ENCODE results near the gene NAGK. TPM values are rescaled to one million over a fixed set of nuclear protein-coding genes. Genes with fewer than 3 reads are reported as not detected.
"Not testable (repeated sequence)": the region's sequence is repeated elsewhere in the genome, so short reads cannot be mapped to it uniquely, and the experiment has no call there.

NAGK gene
- total RNA-seq, 4 donors from 2014 or later, result 33.1 to 182 (median 46.6) TPM

DNA sequence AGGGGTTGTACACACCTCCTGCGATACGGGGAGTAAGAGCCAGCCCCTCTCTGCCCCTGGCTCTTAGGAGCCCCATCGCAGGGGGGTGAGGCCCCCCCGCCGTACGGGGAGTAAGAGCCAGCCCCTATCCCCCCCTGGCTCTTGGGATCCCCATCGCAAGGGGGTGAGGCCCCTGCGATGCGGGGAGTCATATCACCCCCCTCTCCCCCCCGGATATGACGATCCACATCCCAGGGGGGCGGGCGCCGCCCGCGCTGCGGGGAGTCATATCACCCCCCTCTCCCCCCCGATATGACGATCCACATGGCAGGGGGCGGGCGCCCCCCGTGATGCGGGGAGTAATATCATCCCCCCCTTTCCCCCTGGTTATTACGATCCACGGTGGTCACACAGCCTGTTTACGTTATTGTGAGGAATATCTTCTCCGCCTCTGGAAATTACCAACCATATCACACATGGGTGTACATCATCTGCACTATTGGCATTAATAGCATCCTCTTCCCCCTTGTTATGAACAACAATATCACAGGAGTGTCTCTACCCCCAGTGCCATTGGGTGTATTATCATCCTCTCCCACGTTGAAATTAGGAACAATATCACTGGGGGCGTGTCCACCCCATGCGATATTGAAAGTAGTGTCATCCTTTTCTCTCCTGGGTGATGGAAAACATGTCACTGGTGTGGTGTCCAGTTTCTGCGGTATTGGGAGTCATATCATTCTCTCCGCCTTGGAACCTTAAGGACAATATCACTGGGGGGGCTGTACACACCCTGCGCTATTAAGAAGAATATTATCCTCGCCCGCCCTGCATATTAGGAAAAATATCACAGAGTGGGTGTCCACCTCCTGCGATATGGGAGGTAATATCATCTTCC lies 24.7 kb upstream of the NAGK start:
- Histone ChIP-seq H3K4me1 (no peaks in the 10 kb centered on the region), H3K9me3 (no peaks in the 10 kb centered on the region), H3K4me3 (no peak overlapping the region), H3K27me3 (no peaks in the 10 kb centered on the region), H3K36me3 (no peaks in the 10 kb centered on the region), H3K27ac (no peak overlapping the region)
- DNase-seq, result no peak
- no peak for TF ChIP-seq POLR2A (IDR thresholded peaks at IDR 0.05)
- TF ChIP-seq, protein P1, sequence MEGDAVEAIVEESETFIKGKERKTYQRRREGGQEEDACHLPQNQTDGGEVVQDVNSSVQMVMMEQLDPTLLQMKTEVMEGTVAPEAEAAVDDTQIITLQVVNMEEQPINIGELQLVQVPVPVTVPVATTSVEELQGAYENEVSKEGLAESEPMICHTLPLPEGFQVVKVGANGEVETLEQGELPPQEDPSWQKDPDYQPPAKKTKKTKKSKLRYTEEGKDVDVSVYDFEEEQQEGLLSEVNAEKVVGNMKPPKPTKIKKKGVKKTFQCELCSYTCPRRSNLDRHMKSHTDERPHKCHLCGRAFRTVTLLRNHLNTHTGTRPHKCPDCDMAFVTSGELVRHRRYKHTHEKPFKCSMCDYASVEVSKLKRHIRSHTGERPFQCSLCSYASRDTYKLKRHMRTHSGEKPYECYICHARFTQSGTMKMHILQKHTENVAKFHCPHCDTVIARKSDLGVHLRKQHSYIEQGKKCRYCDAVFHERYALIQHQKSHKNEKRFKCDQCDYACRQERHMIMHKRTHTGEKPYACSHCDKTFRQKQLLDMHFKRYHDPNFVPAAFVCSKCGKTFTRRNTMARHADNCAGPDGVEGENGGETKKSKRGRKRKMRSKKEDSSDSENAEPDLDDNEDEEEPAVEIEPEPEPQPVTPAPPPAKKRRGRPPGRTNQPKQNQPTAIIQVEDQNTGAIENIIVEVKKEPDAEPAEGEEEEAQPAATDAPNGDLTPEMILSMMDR (IDR thresholded peaks at IDR 0.05), result no peak

DNA sequence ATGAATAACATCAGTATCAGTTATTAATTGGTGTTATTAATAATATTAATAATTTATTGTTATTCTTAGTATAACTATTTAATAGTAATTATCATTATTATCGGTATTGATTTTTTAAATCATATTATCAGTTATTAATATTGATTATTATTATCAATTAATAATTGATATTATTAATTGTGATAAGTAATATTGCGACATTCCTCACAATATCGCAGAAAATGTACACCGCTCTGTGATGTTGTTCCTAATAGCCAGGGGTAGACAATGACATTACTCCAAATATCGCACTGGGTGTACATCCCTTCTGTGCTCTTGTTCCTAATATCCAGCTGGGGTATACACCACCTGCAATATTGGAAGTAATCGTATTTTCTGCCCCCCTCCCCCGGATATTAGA lies 23.3 kb upstream of the NAGK start:
- Histone ChIP-seq H3K4me1 (no peaks in the 10 kb centered on the region), H3K9me3 (no peaks in the 10 kb centered on the region), H3K36me3 (no peaks in the 10 kb centered on the region), H3K4me3 (no peak overlapping the region), H3K27me3 (no peaks in the 10 kb centered on the region), H3K27ac (no peak overlapping the region)
- no peak for TF ChIP-seq POLR2A (IDR thresholded peaks at IDR 0.05)
- TF ChIP-seq, protein P1 (IDR thresholded peaks at IDR 0.05), result no peak
- DNase-seq, result no peak

DNA sequence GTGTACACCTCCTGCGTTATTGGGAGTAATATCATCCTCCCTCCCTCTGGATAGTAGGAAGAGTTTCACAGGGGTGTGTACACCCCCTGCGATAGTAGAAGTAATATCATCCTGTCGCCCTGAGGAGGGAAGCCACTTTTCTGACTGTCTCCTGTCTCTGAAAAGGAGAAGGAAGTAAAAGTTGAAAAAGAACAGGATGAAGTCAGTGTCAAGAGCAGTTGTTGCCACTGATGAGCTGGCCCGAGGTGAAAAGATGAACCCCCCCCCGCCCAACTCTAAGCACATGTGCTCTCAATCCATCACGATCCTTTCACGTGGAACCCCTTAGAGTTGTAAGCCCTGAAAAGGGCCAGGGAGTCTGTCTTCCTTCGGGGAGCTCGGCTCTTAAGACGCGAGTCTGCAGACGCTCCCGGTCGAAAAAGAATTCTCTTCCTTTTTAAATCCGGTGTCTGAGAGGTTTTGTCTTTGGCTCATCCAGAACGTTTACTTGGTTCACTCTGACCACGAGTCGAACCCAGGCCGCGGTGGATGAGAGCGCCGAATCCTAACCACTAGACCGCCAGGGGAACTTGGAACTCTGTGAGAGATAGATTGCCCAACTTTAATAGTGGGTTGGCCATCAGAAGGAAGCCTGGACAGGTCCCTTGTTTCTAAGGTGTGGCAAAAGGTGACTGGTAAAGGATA lies 22.4 kb upstream of the NAGK start:
- no peak for DNase-seq
- H3K27me3 ChIP-seq, result no peaks in the 10 kb centered on the region
- no peaks in the 10 kb centered on the region for H3K9me3 ChIP-seq
- no peak overlapping the region for H3K4me3 ChIP-seq
- no peaks in the 10 kb centered on the region for H3K36me3 ChIP-seq
- no peak overlapping the region for H3K27ac ChIP-seq
- TF ChIP-seq, protein P1 (IDR thresholded peaks at IDR 0.05), result no peak
- no peak for TF ChIP-seq POLR2A (IDR thresholded peaks at IDR 0.05)
- H3K4me1 ChIP-seq, result no peaks in the 10 kb centered on the region

DNA sequence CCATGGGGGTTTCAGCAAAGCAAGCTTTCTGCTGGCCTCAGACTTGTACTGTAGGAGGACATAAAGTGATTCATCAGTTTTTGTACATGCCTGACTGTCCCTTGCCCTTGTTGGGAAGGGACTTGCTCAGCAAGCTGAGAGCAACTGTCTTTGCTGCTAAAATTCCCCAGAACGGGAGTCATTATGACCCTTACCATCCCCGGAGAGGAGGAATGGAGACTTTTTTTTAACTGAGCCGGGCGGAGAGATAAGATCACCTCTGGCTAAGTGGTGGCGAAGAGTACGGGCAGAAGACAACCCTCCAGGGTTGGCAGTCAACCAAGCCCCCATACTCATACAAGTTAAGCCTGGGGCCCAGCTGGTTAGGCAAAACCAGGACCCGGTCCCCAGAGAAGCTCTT lies 20.4 kb upstream of the NAGK start:
- H3K4me1 ChIP-seq, result no peaks in the 10 kb centered on the region
- H3K4me3 ChIP-seq, result no peak overlapping the region
- TF ChIP-seq POLR2A (IDR thresholded peaks at IDR 0.05), result no peak
- TF ChIP-seq, protein P1 (IDR thresholded peaks at IDR 0.05), result no peak
- no peaks in the 10 kb centered on the region for H3K36me3 ChIP-seq
- no peak overlapping the region for H3K27ac ChIP-seq
- no peaks in the 10 kb centered on the region for H3K9me3 ChIP-seq
- no peak for DNase-seq
- no peaks in the 10 kb centered on the region for H3K27me3 ChIP-seq

DNA sequence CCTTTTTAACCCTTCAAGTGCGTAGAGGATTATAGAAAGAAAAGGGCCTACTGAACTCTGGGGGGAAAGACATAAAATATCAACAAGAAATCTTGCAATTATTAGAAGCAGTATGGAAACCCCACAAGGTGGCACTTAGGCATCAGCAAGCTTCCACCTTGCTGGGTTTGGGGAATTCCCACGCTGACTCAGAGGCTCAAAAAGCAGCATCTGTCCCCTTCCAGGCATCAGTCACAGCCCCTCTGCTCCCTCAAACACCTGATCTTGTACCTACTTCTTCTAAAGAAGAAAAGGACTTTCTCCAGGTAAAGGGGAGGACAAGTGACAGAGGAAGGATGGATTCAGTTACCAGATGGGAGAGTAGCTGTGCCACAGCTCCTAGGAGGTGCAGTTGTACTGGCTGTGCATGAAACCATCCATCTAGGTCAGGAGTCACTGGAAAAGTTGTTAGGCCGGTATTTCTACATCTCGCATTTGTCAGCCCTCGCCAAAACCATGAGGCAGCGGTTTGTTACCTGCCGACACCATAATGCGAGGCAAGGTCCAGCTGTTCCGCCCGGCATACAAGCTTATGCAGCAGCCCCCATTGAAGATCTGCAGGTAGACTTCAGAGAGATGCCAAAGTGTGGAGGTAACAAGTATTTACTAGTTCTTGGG lies 18.6 kb upstream of the NAGK start:
- not testable (repeated sequence) for H3K27me3 ChIP-seq, H3K36me3 ChIP-seq, H3K4me1 ChIP-seq, H3K27ac ChIP-seq, H3K9me3 ChIP-seq, DNase-seq, H3K4me3 ChIP-seq
- TF ChIP-seq, protein P1 (IDR thresholded peaks at IDR 0.05), result peak in 1 of 6 experiments; percentile 22

DNA sequence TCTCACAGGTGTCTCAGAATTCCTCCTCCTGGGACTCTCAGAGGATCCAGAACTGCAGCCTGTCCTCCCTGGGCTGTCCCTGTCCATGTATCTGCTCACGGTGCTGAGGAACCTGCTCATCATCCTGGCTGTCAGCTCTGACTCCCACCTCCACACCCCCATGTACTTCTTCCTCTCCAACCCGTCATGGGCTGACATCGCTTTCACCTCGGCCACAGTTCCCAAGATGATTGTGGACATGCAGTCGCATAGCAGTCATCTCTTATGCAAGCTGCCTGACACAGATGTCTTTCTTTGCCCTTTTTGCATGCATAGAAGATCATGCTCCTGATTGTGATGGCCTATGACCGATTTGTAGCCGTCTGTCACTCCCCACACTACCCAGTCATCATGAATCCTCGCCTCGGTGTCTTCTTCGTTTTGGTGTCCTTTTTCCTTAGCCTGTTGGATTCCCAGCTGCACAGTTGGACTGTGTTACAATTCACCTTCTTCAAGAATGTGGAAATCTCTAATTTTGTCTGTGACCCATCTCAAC lies 13.2 kb upstream of the NAGK start:
- not testable (repeated sequence) for H3K27me3 ChIP-seq, H3K4me3 ChIP-seq, H3K36me3 ChIP-seq, DNase-seq, H3K9me3 ChIP-seq, H3K4me1 ChIP-seq, H3K27ac ChIP-seq

All from Peyer's patch (tissue), 4 donors.